HepG2 (cell line): ENCODE data around the gene ATXN2. TPM values are rescaled to one million over a fixed set of nuclear protein-coding genes. Genes with fewer than 3 reads are reported as not detected.

ENCODE experiments used
- ARNTL ChIP-seq: sonication (generic); formaldehyde crosslinking; IDR thresholded peaks from 2 replicates; pipeline ENCODE4 v1.4.0; 2020; ENCODE audit warnings: mild to moderate bottlenecking, missing genetic modification reagents
- GATAD2A ChIP-seq: IDR thresholded peaks from 2 replicates; pipeline ENCODE4 v1.6.1; 2016
- HNF4G ChIP-seq, 2 experiments: sonication (generic) in 1 of 2; formaldehyde crosslinking in 1 of 2; IDR thresholded peaks; 2 replicates each; pipeline versions ENCODE4 v1.4.0 to v1.6.1; 2011 to 2020; ENCODE audit warnings: borderline replicate concordance in 2 of 2, low read depth in 2 of 2, mild to moderate bottlenecking in 2 of 2, low read length in 1 of 2, missing genetic modification reagents in 1 of 2, moderate library complexity in 1 of 2
- KDM3A ChIP-seq: IDR thresholded peaks from 2 replicates; pipeline ENCODE4 v1.6.1; 2018; ENCODE audit warnings: low read depth, missing compliant biosample characterization
- MTF1 ChIP-seq: sonication (generic); formaldehyde crosslinking; IDR thresholded peaks from 2 replicates; pipeline ENCODE4 v1.5.0; 2020; ENCODE audit warnings: missing genetic modification reagents
- NCOA1 ChIP-seq: sonication (generic); formaldehyde crosslinking; IDR thresholded peaks from 2 replicates; pipeline ENCODE4 v1.9.0; 2021; ENCODE audit warnings: missing genetic modification reagents
- NPAS2 ChIP-seq: sonication (generic); formaldehyde crosslinking; IDR thresholded peaks from 2 replicates; pipeline ENCODE4 v1.8.0; 2022; ENCODE audit warnings: mild to moderate bottlenecking, missing genetic modification reagents, borderline replicate concordance
- RBAK ChIP-seq: sonication (generic); formaldehyde crosslinking; IDR thresholded peaks from 2 replicates; pipeline ENCODE4 v1.5.1; 2020; ENCODE audit warnings: mild to moderate bottlenecking, missing genetic modification reagents
- SALL1 ChIP-seq: sonication (generic); formaldehyde crosslinking; IDR thresholded peaks from 2 replicates; pipeline ENCODE4 v1.8.0; 2022; ENCODE audit warnings: mild to moderate bottlenecking, missing genetic modification reagents
- TGIF2 ChIP-seq: IDR thresholded peaks from 2 replicates; pipeline ENCODE4 v1.6.1; 2016; ENCODE audit warnings: control low read depth, missing compliant biosample characterization
- TP53 ChIP-seq: sonication (generic); formaldehyde crosslinking; conservative IDR thresholded peaks from 2 replicates; pipeline ENCODE4 v1.4.0; 2020; ENCODE audit warnings: missing genetic modification reagents
- ZFP90 ChIP-seq: sonication (generic); formaldehyde crosslinking; IDR thresholded peaks from 2 replicates; pipeline ENCODE4 v1.8.0; 2022; ENCODE audit warnings: missing genetic modification reagents, mild to moderate bottlenecking, inconsistent platforms, borderline replicate concordance
- ZNF337 ChIP-seq: sonication (generic); formaldehyde crosslinking; IDR thresholded peaks from 2 replicates; pipeline ENCODE4 v1.5.1; 2020; ENCODE audit warnings: missing genetic modification reagents, low read depth, mild to moderate bottlenecking, borderline replicate concordance
- ZNF562 ChIP-seq: sonication (generic); formaldehyde crosslinking; IDR thresholded peaks from 2 replicates; pipeline ENCODE4 v1.8.0; 2022; ENCODE audit warnings: missing genetic modification reagents, borderline replicate concordance
- ZNF589 ChIP-seq: sonication (generic); formaldehyde crosslinking; conservative IDR thresholded peaks from 2 replicates; pipeline ENCODE4 v1.8.0; 2022; ENCODE audit warnings: mild to moderate bottlenecking, moderate library complexity, missing genetic modification reagents
- ZNF776 ChIP-seq: sonication (generic); formaldehyde crosslinking; IDR thresholded peaks from 2 replicates; pipeline ENCODE4 v1.4.0; 2020; ENCODE audit warnings: mild to moderate bottlenecking, missing genetic modification reagents
- polyA plus RNA-seq, 8 experiments: library from polyadenylated mRNA; depleted of rRNA in 3 of 8; stranded (reverse) in 7 of 8; unstranded in 1 of 8; fragments of >200 nt; fragmentation: Illumina TruSeq in 4 of 8; extraction: Trizol in 4 of 8; gene quantifications; 2 replicates each; pipeline versions ENCODE4 v1.2.1 to v1.2.3, GENCODE V29; 2011 to 2016; ENCODE audit warnings: low read depth in 4 of 8, missing spikeins in 1 of 8, mixed read lengths in 1 of 8; ENCODE audit not compliant: insufficient read depth in 1 of 8
- total RNA-seq, 5 experiments: library from RNA; depleted of rRNA; stranded (reverse); fragments of >200 nt; fragmentation: Illumina TruSeq; extraction: Trizol; gene quantifications; 2 replicates each; pipeline ENCODE4 v1.2.3, GENCODE V29; 2016; ENCODE audit warnings: low read depth in 1 of 5
- TF ChIP-seq, protein P1 (sequence below): IDR thresholded peaks from 2 replicates; pipeline ENCODE4 v1.6.1; 2016; ENCODE audit warnings: missing biosample characterization, missing genetic modification reagents, low read depth
- TF ChIP-seq, protein P2 (sequence below): sonication (generic); formaldehyde crosslinking; conservative IDR thresholded peaks from 2 replicates; pipeline ENCODE4 v1.5.0; 2020; ENCODE audit warnings: missing genetic modification reagents
- TF ChIP-seq, protein P3 (sequence below): sonication (generic); formaldehyde crosslinking; IDR thresholded peaks from 2 replicates; pipeline ENCODE4 v1.5.1; 2020; ENCODE audit warnings: mild to moderate bottlenecking, missing genetic modification reagents, borderline replicate concordance
- TF ChIP-seq, protein P4 (sequence below): sonication (generic); formaldehyde crosslinking; IDR thresholded peaks from 2 replicates; pipeline ENCODE4 v1.8.1; 2023; ENCODE audit warnings: mild to moderate bottlenecking, inconsistent platforms, moderate library complexity, missing genetic modification reagents, borderline replicate concordance

The ATXN2 gene
- total and polyA plus RNA-seq, 2 of the 13 experiments (the other 11 are each of a cell fraction or from before 2014, with no cell fraction given): 18.1 to 27.1 TPM

DNA sequence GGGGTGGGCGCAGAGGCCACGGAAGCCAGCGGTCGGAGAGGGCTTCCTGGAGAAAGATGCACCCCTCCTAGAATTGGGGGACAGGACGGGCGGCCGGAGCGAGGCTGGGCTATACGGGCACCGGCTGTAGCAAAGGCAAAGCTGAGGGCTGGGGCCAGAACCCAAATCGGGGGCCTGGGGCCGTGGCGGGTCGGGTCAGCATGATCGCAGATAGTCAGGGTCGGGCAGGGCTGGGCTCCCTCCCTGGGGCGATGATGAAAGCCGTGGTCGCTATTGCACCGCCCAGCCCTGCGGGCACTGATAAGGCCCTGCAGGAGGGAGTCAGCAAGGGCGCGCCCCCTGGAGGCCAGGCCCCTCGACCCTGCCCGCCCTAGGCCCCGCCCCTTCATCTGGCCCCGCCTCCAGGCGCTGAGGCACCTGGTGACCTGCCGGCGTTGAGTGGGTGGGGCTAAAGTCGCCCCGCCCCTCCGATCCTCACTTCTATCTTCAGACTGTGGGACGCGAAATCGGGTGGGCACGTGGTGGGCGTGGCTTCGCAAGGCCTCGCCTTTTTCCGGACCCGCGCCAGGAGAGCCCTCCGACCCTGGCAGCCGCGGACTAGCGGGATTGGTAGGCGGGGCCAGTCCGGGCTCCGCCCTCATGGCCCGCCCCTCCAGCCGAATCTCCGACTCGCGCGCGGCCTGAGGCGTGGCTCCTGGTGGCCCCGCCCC lies 193.8 kb downstream of the ATXN2 start (continued):
- TF ChIP-seq KDM3A: peak; percentile 51
- no peak for TF ChIP-seq TGIF2 (CRISPR knock-in tag)
- TF ChIP-seq RBAK (CRISPR knock-in tag): no peak
- 0 out of 2 replicates have a peak, but pooled peaks have one; percentile 60 for TF ChIP-seq TP53
- no peak for TF ChIP-seq ZNF562 (CRISPR knock-in tag)
- TF ChIP-seq SALL1 (CRISPR knock-in tag): peak; percentile 78
- TF ChIP-seq NCOA1 (CRISPR knock-in tag): no peak
- TF ChIP-seq, protein P1, sequence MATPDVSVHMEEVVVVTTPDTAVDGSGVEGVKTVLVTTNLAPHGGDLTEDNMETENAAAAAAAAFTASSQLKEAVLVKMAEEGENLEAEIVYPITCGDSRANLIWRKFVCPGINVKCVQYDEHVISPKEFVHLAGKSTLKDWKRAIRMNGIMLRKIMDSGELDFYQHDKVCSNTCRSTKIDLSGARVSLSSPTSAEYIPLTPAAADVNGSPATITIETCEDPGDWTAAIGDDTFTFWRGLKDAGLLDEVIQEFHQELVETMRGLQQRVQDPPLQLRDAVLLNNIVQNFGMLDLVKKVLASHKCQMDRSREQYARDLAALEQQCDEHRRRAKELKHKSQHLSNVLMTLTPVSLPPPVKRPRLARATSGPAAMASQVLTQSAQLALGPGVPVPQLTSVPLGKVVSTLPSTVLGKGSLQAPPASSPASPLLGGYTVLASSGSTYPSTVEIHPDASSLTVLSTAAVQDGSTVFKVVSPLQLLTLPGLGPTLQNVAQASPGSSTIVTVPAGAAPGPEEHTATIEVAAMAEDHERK: no peak
- no peak for TF ChIP-seq NPAS2 (CRISPR knock-in tag)
- TF ChIP-seq, protein P2, sequence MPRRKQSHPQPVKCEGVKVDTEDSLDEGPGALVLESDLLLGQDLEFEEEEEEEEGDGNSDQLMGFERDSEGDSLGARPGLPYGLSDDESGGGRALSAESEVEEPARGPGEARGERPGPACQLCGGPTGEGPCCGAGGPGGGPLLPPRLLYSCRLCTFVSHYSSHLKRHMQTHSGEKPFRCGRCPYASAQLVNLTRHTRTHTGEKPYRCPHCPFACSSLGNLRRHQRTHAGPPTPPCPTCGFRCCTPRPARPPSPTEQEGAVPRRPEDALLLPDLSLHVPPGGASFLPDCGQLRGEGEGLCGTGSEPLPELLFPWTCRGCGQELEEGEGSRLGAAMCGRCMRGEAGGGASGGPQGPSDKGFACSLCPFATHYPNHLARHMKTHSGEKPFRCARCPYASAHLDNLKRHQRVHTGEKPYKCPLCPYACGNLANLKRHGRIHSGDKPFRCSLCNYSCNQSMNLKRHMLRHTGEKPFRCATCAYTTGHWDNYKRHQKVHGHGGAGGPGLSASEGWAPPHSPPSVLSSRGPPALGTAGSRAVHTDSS: no peak
- peak; percentile 60 for TF ChIP-seq GATAD2A (CRISPR knock-in tag)
- TF ChIP-seq ZNF589: no peak
- TF ChIP-seq ARNTL (CRISPR knock-in tag): peak; percentile 66
- TF ChIP-seq, protein P3, sequence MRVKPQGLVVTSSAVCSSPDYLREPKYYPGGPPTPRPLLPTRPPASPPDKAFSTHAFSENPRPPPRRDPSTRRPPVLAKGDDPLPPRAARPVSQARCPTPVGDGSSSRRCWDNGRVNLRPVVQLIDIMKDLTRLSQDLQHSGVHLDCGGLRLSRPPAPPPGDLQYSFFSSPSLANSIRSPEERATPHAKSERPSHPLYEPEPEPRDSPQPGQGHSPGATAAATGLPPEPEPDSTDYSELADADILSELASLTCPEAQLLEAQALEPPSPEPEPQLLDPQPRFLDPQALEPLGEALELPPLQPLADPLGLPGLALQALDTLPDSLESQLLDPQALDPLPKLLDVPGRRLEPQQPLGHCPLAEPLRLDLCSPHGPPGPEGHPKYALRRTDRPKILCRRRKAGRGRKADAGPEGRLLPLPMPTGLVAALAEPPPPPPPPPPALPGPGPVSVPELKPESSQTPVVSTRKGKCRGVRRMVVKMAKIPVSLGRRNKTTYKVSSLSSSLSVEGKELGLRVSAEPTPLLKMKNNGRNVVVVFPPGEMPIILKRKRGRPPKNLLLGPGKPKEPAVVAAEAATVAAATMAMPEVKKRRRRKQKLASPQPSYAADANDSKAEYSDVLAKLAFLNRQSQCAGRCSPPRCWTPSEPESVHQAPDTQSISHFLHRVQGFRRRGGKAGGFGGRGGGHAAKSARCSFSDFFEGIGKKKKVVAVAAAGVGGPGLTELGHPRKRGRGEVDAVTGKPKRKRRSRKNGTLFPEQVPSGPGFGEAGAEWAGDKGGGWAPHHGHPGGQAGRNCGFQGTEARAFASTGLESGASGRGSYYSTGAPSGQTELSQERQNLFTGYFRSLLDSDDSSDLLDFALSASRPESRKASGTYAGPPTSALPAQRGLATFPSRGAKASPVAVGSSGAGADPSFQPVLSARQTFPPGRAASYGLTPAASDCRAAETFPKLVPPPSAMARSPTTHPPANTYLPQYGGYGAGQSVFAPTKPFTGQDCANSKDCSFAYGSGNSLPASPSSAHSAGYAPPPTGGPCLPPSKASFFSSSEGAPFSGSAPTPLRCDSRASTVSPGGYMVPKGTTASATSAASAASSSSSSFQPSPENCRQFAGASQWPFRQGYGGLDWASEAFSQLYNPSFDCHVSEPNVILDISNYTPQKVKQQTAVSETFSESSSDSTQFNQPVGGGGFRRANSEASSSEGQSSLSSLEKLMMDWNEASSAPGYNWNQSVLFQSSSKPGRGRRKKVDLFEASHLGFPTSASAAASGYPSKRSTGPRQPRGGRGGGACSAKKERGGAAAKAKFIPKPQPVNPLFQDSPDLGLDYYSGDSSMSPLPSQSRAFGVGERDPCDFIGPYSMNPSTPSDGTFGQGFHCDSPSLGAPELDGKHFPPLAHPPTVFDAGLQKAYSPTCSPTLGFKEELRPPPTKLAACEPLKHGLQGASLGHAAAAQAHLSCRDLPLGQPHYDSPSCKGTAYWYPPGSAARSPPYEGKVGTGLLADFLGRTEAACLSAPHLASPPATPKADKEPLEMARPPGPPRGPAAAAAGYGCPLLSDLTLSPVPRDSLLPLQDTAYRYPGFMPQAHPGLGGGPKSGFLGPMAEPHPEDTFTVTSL (CRISPR knock-in tag): no peak; the same call in 1 of the 2 replicates
- TF ChIP-seq MTF1 (CRISPR knock-in tag): no peak
- TF ChIP-seq ZNF776 (CRISPR knock-in tag): no peak
- no peak for TF ChIP-seq ZFP90 (CRISPR knock-in tag)
- TF ChIP-seq, protein P4, sequence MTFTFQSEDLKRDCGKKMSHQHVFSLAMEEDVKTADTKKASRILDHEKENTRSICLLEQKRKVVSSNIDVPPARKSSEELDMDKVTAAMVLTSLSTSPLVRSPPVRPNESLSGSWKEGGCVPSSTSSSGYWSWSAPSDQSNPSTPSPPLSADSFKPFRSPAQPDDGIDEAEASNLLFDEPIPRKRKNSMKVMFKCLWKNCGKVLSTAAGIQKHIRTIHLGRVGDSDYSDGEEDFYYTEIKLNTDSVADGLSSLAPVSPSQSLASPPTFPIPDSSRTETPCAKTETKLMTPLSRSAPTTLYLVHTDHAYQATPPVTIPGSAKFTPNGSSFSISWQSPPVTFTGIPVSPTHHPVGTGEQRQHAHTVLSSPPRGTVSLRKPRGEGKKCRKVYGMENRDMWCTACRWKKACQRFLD (CRISPR knock-in tag): no peak
- no peak for TF ChIP-seq ZNF337 (CRISPR knock-in tag)
- TF ChIP-seq HNF4G (IDR thresholded peaks at IDR 0.05; ENCODE audit: borderline replicate concordance, low read depth, low read length): no peak; the same call in 1 of the 2 replicates
- no peak for TF ChIP-seq HNF4G (CRISPR knock-in tag; IDR thresholded peaks at IDR 0.05; ENCODE audit: borderline replicate concordance, low read depth)
